HL-60 (cell line): ENCODE data around the gene HOTAIR.

ENCODE experiments used
- DNase-seq, 2 experiments: peaks; one replicate each; pipeline ENCODE4 v3.0.0-alpha.2; 2010 to 2020; ENCODE audit warnings: low read depth in 1 of 2, low spot score in 1 of 2
- H3K27ac ChIP-seq: fragments of 250-450 bp; sonication (Bioruptor Pico); replicated peaks from 2 replicates; pipeline ENCODE4 v1.5.1; 2020; ENCODE audit warnings: mild to moderate bottlenecking, moderate library complexity
- H3K27me3 ChIP-seq: fragments of 250-450 bp; sonication (Bioruptor Pico); 2 replicates; pipeline ENCODE4 v1.5.1; 2021; ENCODE audit warnings: mild to moderate bottlenecking, moderate library complexity; ENCODE audit not compliant: insufficient read depth, poor library complexity, severe bottlenecking
- H3K4me3 ChIP-seq: replicated peaks from 2 replicates; pipeline ENCODE4 v1.5.1; 2011; ENCODE audit warnings: mild to moderate bottlenecking, control low read depth, low read length; ENCODE audit not compliant: insufficient read depth
- CTCF ChIP-seq: IDR thresholded peaks from one replicate; pipeline ENCODE4 v1.5.1; 2011; ENCODE audit warnings: low read length, control low read depth, inconsistent platforms; ENCODE audit not compliant: insufficient read depth
- GABPA ChIP-seq: IDR thresholded peaks from 2 replicates; pipeline ENCODE4 v1.6.1; 2012; ENCODE audit warnings: low read depth
- POLR2AphosphoS5 ChIP-seq: IDR thresholded peaks from 2 replicates; pipeline ENCODE4 v1.6.1; 2012; ENCODE audit warnings: low read depth
- SPI1 ChIP-seq: IDR thresholded peaks from 2 replicates; pipeline ENCODE4 v1.6.1; 2012; ENCODE audit warnings: low read depth, mild to moderate bottlenecking, borderline replicate concordance
- TF ChIP-seq, protein P1 (sequence below): IDR thresholded peaks from 2 replicates; pipeline ENCODE4 v1.6.1; 2012; ENCODE audit warnings: low read depth; ENCODE audit not compliant: insufficient replicate concordance

HOTAIR gene

GRCh38 chr12:53953831-53954693, 20.7 kb downstream of the HOTAIR start:
- Histone ChIP-seq H3K27me3 (peaks cover 95% of the 10 kb centered on the region), H3K4me3 (no peak overlapping the region), H3K27ac (no peak overlapping the region)
- no peak for DNase-seq
- TF ChIP-seq SPI1 = no peak
- no peak for TF ChIP-seq POLR2AphosphoS5
- TF ChIP-seq GABPA = no peak
- TF ChIP-seq CTCF = no peak
- TF ChIP-seq, protein P1, sequence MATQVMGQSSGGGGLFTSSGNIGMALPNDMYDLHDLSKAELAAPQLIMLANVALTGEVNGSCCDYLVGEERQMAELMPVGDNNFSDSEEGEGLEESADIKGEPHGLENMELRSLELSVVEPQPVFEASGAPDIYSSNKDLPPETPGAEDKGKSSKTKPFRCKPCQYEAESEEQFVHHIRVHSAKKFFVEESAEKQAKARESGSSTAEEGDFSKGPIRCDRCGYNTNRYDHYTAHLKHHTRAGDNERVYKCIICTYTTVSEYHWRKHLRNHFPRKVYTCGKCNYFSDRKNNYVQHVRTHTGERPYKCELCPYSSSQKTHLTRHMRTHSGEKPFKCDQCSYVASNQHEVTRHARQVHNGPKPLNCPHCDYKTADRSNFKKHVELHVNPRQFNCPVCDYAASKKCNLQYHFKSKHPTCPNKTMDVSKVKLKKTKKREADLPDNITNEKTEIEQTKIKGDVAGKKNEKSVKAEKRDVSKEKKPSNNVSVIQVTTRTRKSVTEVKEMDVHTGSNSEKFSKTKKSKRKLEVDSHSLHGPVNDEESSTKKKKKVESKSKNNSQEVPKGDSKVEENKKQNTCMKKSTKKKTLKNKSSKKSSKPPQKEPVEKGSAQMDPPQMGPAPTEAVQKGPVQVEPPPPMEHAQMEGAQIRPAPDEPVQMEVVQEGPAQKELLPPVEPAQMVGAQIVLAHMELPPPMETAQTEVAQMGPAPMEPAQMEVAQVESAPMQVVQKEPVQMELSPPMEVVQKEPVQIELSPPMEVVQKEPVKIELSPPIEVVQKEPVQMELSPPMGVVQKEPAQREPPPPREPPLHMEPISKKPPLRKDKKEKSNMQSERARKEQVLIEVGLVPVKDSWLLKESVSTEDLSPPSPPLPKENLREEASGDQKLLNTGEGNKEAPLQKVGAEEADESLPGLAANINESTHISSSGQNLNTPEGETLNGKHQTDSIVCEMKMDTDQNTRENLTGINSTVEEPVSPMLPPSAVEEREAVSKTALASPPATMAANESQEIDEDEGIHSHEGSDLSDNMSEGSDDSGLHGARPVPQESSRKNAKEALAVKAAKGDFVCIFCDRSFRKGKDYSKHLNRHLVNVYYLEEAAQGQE = no peak

- H3K27ac ChIP-seq = no peak overlapping the region
- H3K27me3 ChIP-seq = peaks cover 93% of the 10 kb centered on the region
- TF ChIP-seq CTCF = no peak
- no peak for TF ChIP-seq GABPA
- no peak for TF ChIP-seq SPI1
- TF ChIP-seq POLR2AphosphoS5 = no peak
- TF ChIP-seq, protein P1 = no peak
- H3K4me3 ChIP-seq = no peak overlapping the region
- peak in 1 of 2 experiments; percentile 13 for DNase-seq
Observed at GRCh38 chr12:53952871-53953734, 21.7 kb downstream of the HOTAIR start.

DNA sequence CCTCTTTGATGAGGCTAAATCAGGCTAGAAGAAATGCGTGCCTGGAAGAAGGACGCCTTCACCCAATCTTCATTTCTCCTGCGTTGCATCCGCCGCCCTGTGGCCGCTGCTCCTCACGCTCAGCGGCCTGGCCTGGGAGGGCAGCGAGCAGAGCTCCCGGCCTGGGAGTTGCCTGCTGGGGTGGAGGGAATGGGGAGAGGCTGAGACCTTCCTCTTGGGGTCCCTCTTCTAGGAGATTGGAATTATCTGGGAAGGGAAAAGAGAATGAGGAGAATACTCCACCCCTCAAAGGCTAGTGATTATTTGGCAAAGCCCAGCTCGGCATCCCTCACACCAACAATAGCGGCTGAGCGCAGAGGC, 22.4 kb downstream of the HOTAIR start:
- no peak for TF ChIP-seq SPI1
- TF ChIP-seq, protein P1 = no peak
- TF ChIP-seq POLR2AphosphoS5 = no peak
- TF ChIP-seq GABPA = no peak
- TF ChIP-seq CTCF = no peak
- Histone ChIP-seq H3K27ac (no peak overlapping the region), H3K27me3 (peaks cover 94% of the 10 kb centered on the region), H3K4me3 (no peak overlapping the region)
- no peak for DNase-seq
